Measurements from ENCODE around the gene IL4I1.

Gene IL4I1

DNA sequence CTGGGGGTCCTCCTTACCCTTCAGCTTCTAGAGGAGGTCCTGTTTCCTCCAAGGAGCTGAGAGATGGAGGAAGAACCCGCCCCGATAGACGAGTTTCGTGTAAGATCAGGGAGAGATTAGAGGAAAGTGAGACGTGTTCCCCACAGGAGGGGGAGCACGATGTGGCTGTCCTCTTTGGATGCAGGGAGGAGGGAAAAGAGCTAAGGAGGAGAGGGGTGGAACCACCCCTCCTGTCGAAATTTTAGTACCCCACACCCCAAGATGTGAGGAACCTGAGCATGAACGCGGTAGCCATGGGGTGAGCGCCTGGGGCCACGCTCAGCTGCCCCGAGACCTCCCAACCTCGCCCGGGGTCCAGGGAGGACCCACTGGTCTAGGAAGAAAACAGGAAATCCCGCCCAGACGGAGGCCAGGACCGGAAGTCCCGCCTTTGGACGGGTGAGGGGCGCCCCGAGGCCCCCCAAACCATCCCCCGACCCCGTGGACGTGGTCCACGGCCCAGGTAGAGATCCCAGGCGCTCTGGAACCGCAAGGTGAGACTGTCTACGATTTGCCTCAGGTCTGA is 20.7 kb downstream of the IL4I1 start:
- peak overlapping the region; percentile 99 for H3K4me3 ChIP-seq (ENCODE audit: low read length)
- TF ChIP-seq, protein P1, sequence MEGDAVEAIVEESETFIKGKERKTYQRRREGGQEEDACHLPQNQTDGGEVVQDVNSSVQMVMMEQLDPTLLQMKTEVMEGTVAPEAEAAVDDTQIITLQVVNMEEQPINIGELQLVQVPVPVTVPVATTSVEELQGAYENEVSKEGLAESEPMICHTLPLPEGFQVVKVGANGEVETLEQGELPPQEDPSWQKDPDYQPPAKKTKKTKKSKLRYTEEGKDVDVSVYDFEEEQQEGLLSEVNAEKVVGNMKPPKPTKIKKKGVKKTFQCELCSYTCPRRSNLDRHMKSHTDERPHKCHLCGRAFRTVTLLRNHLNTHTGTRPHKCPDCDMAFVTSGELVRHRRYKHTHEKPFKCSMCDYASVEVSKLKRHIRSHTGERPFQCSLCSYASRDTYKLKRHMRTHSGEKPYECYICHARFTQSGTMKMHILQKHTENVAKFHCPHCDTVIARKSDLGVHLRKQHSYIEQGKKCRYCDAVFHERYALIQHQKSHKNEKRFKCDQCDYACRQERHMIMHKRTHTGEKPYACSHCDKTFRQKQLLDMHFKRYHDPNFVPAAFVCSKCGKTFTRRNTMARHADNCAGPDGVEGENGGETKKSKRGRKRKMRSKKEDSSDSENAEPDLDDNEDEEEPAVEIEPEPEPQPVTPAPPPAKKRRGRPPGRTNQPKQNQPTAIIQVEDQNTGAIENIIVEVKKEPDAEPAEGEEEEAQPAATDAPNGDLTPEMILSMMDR (conservative IDR thresholded peaks at IDR 0.05; ENCODE audit: low read depth, low read length), result no peak
- no peak for DNase-seq (ENCODE audit: low read depth)

DNA sequence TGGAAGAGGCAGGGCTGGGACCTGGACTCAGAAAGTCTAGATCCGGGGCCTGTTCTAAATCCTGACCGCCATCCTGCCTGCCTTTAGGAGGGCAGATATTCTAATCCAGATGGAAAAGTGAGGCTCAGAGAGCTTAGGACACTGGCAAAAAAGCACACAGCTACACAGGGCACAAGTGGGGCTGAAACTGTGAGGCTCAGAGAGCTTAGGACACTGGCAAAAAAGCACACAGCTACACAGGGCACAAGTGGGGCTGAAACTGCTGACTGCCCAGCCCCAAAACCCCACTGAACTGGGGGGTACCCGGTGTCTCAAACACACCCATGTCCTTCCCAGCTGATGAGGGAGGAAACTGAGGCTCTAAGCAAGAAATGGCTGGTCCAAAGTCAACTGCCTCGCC is 21.5 kb downstream of the IL4I1 start:
- H3K4me3 ChIP-seq (ENCODE audit: low read length), result peak overlapping the region; percentile 99
- TF ChIP-seq, protein P1 (conservative IDR thresholded peaks at IDR 0.05; ENCODE audit: low read depth, low read length), result no peak

DNA sequence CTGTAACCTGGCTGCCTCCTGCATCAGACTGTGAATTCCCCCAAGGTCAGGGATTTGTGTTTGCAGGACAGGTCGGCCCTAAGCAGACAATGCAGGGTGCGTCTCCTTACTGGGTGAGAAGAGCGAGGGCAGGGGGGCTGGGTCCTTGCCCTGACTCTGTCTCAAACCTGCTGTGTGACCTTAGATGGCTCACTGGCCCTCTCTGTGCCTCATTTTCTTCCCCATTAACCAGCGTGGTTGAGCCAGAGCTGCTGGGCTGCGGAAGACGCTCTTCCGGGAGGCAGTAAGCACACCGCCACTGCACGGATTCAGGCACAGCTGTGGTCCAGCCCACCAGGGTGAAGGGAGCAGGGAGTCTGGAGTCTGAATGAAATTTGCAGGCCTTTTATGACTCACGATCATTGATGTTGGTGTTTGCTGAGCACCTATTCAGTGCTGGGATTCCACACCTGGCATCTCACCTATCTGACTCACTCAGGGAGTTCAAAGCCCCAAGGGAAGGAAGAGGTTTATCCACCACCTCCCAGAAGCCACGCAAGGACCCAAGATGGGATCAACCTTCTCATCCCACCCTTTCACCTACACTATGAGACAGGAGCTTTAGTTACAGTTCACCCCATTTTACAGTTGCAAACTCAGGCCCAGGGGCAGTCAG is 22.1 kb downstream of the IL4I1 start:
- DNase-seq (ENCODE audit: low read depth), result no peak
- TF ChIP-seq, protein P1 (conservative IDR thresholded peaks at IDR 0.05; ENCODE audit: low read depth, low read length), result no peak
- H3K4me3 ChIP-seq (ENCODE audit: low read length), result no peak overlapping the region

More for the DNA sequence above, 21.5 kb downstream of the IL4I1 start:
- no peak for DNase-seq (ENCODE audit: low read depth)

DNA sequence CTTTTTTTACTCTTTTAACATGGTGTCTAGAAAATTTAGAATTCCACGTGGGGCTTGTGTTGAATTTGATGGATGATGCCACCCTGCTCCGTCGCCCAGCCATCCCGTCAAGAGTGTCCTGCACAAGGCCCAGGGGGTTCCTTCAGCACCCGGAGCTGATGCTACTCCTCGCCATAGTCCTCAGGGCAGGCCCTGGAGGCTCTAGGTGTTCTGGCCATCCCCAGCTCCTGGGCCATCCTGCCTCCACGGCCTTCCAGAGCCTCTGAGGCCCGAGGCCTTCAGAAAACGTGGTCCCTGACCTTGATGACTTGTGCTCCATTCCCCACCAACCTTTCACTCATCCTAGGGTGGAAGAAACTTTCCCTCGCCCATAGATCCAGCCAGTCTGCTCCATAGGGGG is 22.9 kb downstream of the IL4I1 start:
- no peak overlapping the region for H3K4me3 ChIP-seq (ENCODE audit: low read length)

DNA sequence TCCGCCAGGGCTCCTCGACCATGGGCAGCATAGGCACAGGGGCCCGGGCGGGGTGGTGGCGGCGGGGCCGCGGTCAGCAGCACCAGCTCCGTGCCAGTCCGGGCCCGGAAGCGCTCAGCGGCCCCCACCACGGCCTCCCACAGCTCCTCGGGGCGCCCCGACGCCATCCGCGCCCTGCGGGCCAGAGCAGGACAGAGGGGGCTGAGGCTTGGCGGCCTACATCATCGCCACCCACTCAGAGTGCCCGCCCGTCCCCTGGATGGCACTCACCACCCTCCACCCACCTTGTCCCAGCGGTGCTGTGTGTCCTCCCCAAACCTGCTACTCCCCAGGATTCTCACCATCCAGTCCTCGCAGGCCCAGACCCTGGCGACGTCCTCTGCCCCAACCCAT is 23.6 kb downstream of the IL4I1 start:
- no peak overlapping the region for H3K4me3 ChIP-seq (ENCODE audit: low read length)
- no peak for DNase-seq (ENCODE audit: low read depth)
- TF ChIP-seq, protein P1 (conservative IDR thresholded peaks at IDR 0.05; ENCODE audit: low read depth, low read length), result no peak

More for the DNA sequence above, 22.9 kb downstream of the IL4I1 start:
- DNase-seq (ENCODE audit: low read depth), result no peak
- TF ChIP-seq, protein P1 (conservative IDR thresholded peaks at IDR 0.05; ENCODE audit: low read depth, low read length), result no peak

DNA sequence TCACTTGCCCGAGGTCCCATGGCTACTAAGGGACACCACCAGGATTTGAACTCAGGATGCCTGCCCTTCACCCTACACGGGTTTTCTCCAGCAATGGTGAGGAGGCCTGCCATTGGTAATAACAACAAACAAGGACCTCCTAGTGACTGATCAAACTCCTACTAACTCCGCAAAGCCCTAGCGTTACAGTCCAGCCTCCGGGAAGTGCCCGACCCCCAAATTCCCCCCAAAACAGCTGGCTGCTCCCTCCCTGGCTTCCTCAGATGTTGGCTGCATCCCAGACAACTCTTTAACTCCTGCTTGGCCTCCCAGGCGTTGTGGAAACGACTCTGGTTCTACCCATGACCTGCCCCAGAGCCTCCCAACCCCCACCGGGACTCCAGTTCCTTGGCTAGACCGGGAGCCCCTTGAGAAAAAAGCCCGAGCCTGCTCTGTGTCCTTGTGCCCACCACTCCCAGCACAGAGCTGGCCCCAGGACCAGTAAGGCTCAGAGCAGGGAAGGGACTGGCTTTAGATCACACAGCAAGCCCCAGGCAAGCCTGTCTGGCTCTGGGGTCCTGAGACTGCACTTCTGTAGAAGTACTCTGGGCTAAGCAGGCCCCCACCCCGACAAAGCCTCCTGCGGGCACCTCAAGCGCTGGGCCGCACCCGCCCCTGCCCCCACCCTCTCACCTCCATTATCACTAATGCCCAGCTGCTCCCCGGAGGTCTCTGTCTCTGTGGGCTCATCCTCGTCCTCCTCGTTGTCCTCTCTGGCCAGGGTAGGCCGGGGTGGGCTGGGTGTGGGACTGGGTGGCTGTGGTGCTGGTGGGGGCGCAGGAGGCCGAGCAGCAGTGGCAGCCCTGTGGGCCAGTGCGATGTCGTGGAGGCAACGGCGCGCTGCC is 24.2 kb downstream of the IL4I1 start:
- H3K4me3 ChIP-seq (ENCODE audit: low read length), result no peak overlapping the region
- TF ChIP-seq, protein P1 (conservative IDR thresholded peaks at IDR 0.05; ENCODE audit: low read depth, low read length), result no peak
- DNase-seq (ENCODE audit: low read depth), result no peak
